Endothelial cell of umbilical vein (primary cell): ENCODE results near the gene PSIP1. TPM values are rescaled to one million over a fixed set of nuclear protein-coding genes. Genes with fewer than 3 reads are reported as not detected.

Experiments used
- BruUV-seq: library from RNA; stranded (reverse); fragments of 400-500 nt; replicated peaks from 2 replicates; lab custom pipeline; 2021; lab: Mats Ljungman, UMichigan
- CTCF ChIA-PET: fragments of 300-600, 350-600 bp; sonication (Branson Sonifier 250); formaldehyde crosslinking; loops from one replicate; lab custom pipeline; 2021; ENCODE audit warnings: antibody characterized with exemption, inconsistent platforms; lab: Charles Lee
- POLR2A ChIA-PET: fragments of 300-600, 350-600 bp; sonication (Branson Sonifier 250); formaldehyde crosslinking; loops from one replicate; lab custom pipeline; 2021; ENCODE audit warnings: antibody characterized with exemption, inconsistent platforms; lab: Charles Lee
- DNase-seq: peaks from one replicate; pipeline ENCODE4 v3.0.0-alpha.2; 2011; ENCODE audit warnings: low read depth, low spot score
- FAIRE-seq: peaks from 2 replicates; lab custom pipeline; 2011; peaks lifted over from hg19 to GRCh38; lab: Jason Lieb, UNC
- H2AFZ ChIP-seq: 2 replicates; pipeline ENCODE4 v1.6.0; 2012; ENCODE audit warnings: low read depth, low read length, control low read depth, inconsistent platforms
- H3K27ac ChIP-seq: 2 replicates; pipeline ENCODE4 v1.5.1; 2011; ENCODE audit warnings: low read depth, mild to moderate bottlenecking, control low read depth, low read length, moderate library complexity; ENCODE audit not compliant: insufficient read depth
- H3K27me3 ChIP-seq, 2 experiments: 2 replicates each; pipeline versions ENCODE4 v1.6.0 to v1.6.1; 2011; ENCODE audit warnings: low read length in 2 of 2, mixed read lengths in 1 of 2; ENCODE audit not compliant: control insufficient read depth in 2 of 2, insufficient read depth in 2 of 2
- H3K36me3 ChIP-seq, 2 experiments: 2 replicates in 1 of 2; 3 replicates in 1 of 2; pipeline ENCODE4 v1.5.1; 2011; ENCODE audit warnings: low read length in 2 of 2, mild to moderate bottlenecking in 1 of 2, moderate library complexity in 1 of 2; ENCODE audit not compliant: control insufficient read depth in 2 of 2, insufficient read depth in 2 of 2; ENCODE audit errors: extremely low read depth in 1 of 2
- H3K4me1 ChIP-seq: 3 replicates; pipeline ENCODE4 v1.5.1; 2011; ENCODE audit warnings: mild to moderate bottlenecking, low read length; ENCODE audit not compliant: control insufficient read depth, insufficient read depth; ENCODE audit errors: extremely low read depth
- H3K4me2 ChIP-seq: 2 replicates; pipeline ENCODE4 v1.6.1; 2011; ENCODE audit warnings: low read length, control low read depth, mixed read lengths; ENCODE audit not compliant: insufficient read depth
- H3K4me3 ChIP-seq, 3 experiments: fragments of 200-600 bp in 1 of 3; sonication (generic), shearing (Covaris generic) in 1 of 3; replicated peaks in 1 of 3; 2 replicates each; pipeline ENCODE4 v1.5.1; 2011 to 2016; ENCODE audit warnings: control low read depth in 3 of 3, low read length in 3 of 3, mild to moderate bottlenecking in 2 of 3, inconsistent platforms in 1 of 3, low read depth in 1 of 3, moderate library complexity in 1 of 3; ENCODE audit not compliant: insufficient read depth in 1 of 3
- H3K79me2 ChIP-seq: 2 replicates; pipeline ENCODE4 v1.6.0; 2012; ENCODE audit warnings: low read length, inconsistent platforms; ENCODE audit not compliant: control insufficient read depth, insufficient read depth
- H3K9ac ChIP-seq: replicated peaks from 2 replicates; pipeline ENCODE3; 2011; ENCODE audit warnings: low read length, control low read depth; ENCODE audit not compliant: insufficient read depth; ENCODE audit errors: extremely low read depth
- H3K9me1 ChIP-seq: replicated peaks from 3 replicates; pipeline ENCODE4 v1.6.0; 2011; ENCODE audit warnings: mild to moderate bottlenecking, low read length; ENCODE audit not compliant: control insufficient read depth, insufficient read depth; ENCODE audit errors: extremely low read depth
- H3K9me3 ChIP-seq: replicated peaks from 2 replicates; pipeline ENCODE4 v1.5.1; 2012; ENCODE audit warnings: low read length, inconsistent platforms; ENCODE audit not compliant: control insufficient read depth, insufficient read depth
- H4K20me1 ChIP-seq: replicated peaks from 2 replicates; pipeline ENCODE3; 2011; ENCODE audit warnings: mild to moderate bottlenecking, low read length; ENCODE audit not compliant: control insufficient read depth, insufficient read depth; ENCODE audit errors: extremely low read depth
- CTCF ChIP-seq, 2 donors: IDR thresholded peaks; 1 replicate in 1 of 2; 2 replicates in 1 of 2; pipeline ENCODE4 v1.5.1; 2011; ENCODE audit warnings: low read length in 2 of 2, mild to moderate bottlenecking in 2 of 2, moderate library complexity in 2 of 2, control low read depth in 1 of 2, inconsistent platforms in 1 of 2, low read depth in 1 of 2; ENCODE audit not compliant: insufficient read depth in 1 of 2; ENCODE audit errors: extremely low read depth in 1 of 2
- EZH2 ChIP-seq: IDR thresholded peaks from 2 replicates; pipeline ENCODE4 v1.6.1; 2012; ENCODE audit warnings: borderline replicate concordance, low read depth, mild to moderate bottlenecking, moderate library complexity, low read length, inconsistent platforms; ENCODE audit not compliant: severe bottlenecking
- FOS ChIP-seq: IDR thresholded peaks from 2 replicates; pipeline ENCODE4 v1.6.1; 2011; ENCODE audit warnings: mild to moderate bottlenecking, low read length, moderate library complexity, borderline replicate concordance; ENCODE audit not compliant: insufficient read depth
- GATA2 ChIP-seq: IDR thresholded peaks from 2 replicates; pipeline ENCODE4 v1.7.0; 2011; ENCODE audit warnings: low read depth, mild to moderate bottlenecking, moderate library complexity, mixed read lengths, low read length; ENCODE audit not compliant: insufficient read length, insufficient read depth
- JUN ChIP-seq: IDR thresholded peaks from 2 replicates; pipeline ENCODE4 v1.6.1; 2011; ENCODE audit warnings: borderline replicate concordance, low read depth; ENCODE audit not compliant: insufficient read length, insufficient read depth
- MAX ChIP-seq: IDR thresholded peaks from 2 replicates; pipeline ENCODE4 v1.6.1; 2011; ENCODE audit not compliant: insufficient read depth, insufficient read length
- MYC ChIP-seq: IDR thresholded peaks from one replicate; pipeline ENCODE4 v1.6.1; 2011; ENCODE audit warnings: mild to moderate bottlenecking, low read depth, low read length
- POLR2A ChIP-seq: IDR thresholded peaks from 2 replicates; pipeline ENCODE4 v1.6.1; 2012; ENCODE audit warnings: low read depth, mild to moderate bottlenecking, control low read depth, low read length
- POLR2AphosphoS5 ChIP-seq: IDR thresholded peaks from 2 replicates; pipeline ENCODE4 v1.6.1; 2012; ENCODE audit warnings: low read depth, mild to moderate bottlenecking, control low read depth, low read length, moderate library complexity; ENCODE audit not compliant: insufficient read depth
- dilution Hi-C: fragments of 300-500 bp; cut with MboI; formaldehyde crosslinking; loops from one replicate; pipeline ENCODE4 v1.15.0; 2019; ENCODE audit warnings: low sequenced_read_pairs; ENCODE audit not compliant: extremely low pct_ligation_motif_present
- intact Hi-C: fragments of 100-400 bp; cut with micrococcal nuclease; formaldehyde crosslinking; loops from one replicate; pipeline ENCODE4 v1.10.0; 2022
- polyA plus RNA-seq, 4 experiments: library from polyadenylated mRNA; depleted of rRNA in 3 of 4; stranded (reverse) in 3 of 4; unstranded in 1 of 4; fragments of >200 nt; gene quantifications; 2 replicates each; pipeline versions ENCODE4 v1.2.1 to v1.2.3, GENCODE V29; 2011 to 2012; ENCODE audit warnings: missing spikeins in 1 of 4
- total RNA-seq: library from RNA; stranded (reverse); gene quantifications from 2 replicates; pipeline ENCODE4 v1.2.3, GENCODE V29; 2021

Gene PSIP1
- total and polyA plus RNA-seq, 2 donors (not counting 3 experiments of a cell fraction or from before 2014, with no cell fraction given), result 12.9 to 76.7 TPM

- dilution Hi-C loops (no loop called here), intact Hi-C loops (loop anchor here (5.0 kb wide), 1 partner anchor 206 kb away; the partner anchor contains the start of gene TTC39B)
- no peak overlapping the region for H3K27ac ChIP-seq
- H3K36me3 ChIP-seq, result no peaks in the 10 kb centered on the region
- H2AFZ ChIP-seq, result no peak overlapping the region
- H3K27me3 ChIP-seq, result peaks cover 0 to under 1% of the 10 kb centered on the region in 2 experiments
- no peak for DNase-seq
- H3K4me1 ChIP-seq, result peaks cover 19% of the 10 kb centered on the region
- no peak overlapping the region for H3K4me3 ChIP-seq
- no TSS peak for BruUV-seq
- H3K9me1 ChIP-seq, result no peaks in the 10 kb centered on the region
- no peak overlapping the region for H3K9ac ChIP-seq
- CTCF ChIA-PET, result interaction anchor here (1.1 to 2.0 kb wide), 2 partner anchors 12 to 21 kb away, joined by 5 read pairs; no protein-coding TSS in a partner anchor
- POLR2A ChIA-PET, result no interaction called here
- TF ChIP-seq POLR2AphosphoS5 (no peak), CTCF (IDR thresholded peaks at IDR 0.05; ENCODE audit: extremely low read depth in 1 of 2, insufficient read depth in 1 of 2, low read depth in 1 of 2, low read length in 2 of 2) (no peak), EZH2 (no peak), GATA2 (no peak), FOS (no peak), MAX (no peak), POLR2A (no peak), MYC (no peak), JUN (no peak)
- H4K20me1 ChIP-seq, result no peaks in the 10 kb centered on the region
- H3K4me2 ChIP-seq, result no peak overlapping the region
- no peaks in the 10 kb centered on the region for H3K9me3 ChIP-seq
- H3K79me2 ChIP-seq, result peaks cover 20% of the 10 kb centered on the region
- FAIRE-seq, result no peak
These were observed 2.6 kb upstream of the PSIP1 start for GRCh38 chr9:15513335-15513734.
